Measurements from ENCODE around the gene MIPOL1. TPM values are rescaled to one million over a fixed set of nuclear protein-coding genes. Genes with fewer than 3 reads are reported as not detected.
A peak's percentile ranks its signal among the peaks of the same experiment; 100 is the strongest.

The MIPOL1 gene
- 12.1 and 13.1 TPM in 2 replicates for total RNA-seq (2021)
- Bru-seq, nascent RNA: percentile 58 among the genes with signal in this experiment
- percentile 63 among the genes with signal in this experiment for BruChase-seq, experiment 1, labeled RNA remaining after a 2-hour chase
- BruChase-seq, experiment 2, labeled RNA remaining after a 6-hour chase: percentile 44 among the genes with signal in this experiment
- long read RNA-seq, partial matches to known transcripts: 0 of 8 reads
- long read RNA-seq, other reads (novel, unspliced or antisense): 8 of 8 reads

GRCh38 chr14:37197421-37198272, at the start of gene MIPOL1:
TSS of gene MIPOL1 (plus strand) at chr14:37197937. CDS start at chr14:37247889, 49,952 bp downstream.
- peak; percentile 63 to 86 for DNase-seq

GRCh38 chr14:37150414-37150813, 47.3 kb upstream of the MIPOL1 start:
- no peak for DNase-seq
- Histone ChIP-seq H2AFZ (no peak overlapping the region), H3K79me2 (ENCODE audit: low read depth) (no peaks in the 10 kb centered on the region), H3K4me2 (no peak overlapping the region), H3K27ac (no peak overlapping the region), H4K20me1 (ENCODE audit: insufficient read depth) (no peaks in the 10 kb centered on the region), H3K9me3 (ENCODE audit: insufficient read depth, low read depth) (no peaks in the 10 kb centered on the region), H3F3A (ENCODE audit: insufficient read depth, low read depth) (no peaks in the 10 kb centered on the region), H3K27me3 (ENCODE audit: insufficient read depth, low read depth) (no peaks in the 10 kb centered on the region), H3K36me3 (ENCODE audit: low read depth) (no peaks in the 10 kb centered on the region), H3K4me3 (no peak overlapping the region), H3K4me1 (replicated peaks; ENCODE audit: insufficient read depth) (no peaks in the 10 kb centered on the region), H3K9me2 (ENCODE audit: insufficient read depth) (no peaks in the 10 kb centered on the region)
- TF ChIP-seq CTCF (conservative IDR thresholded peaks at IDR 0.05) (peak; percentile 79), EZH2 (IDR thresholded peaks at IDR 0.05; ENCODE audit: low read depth) (no peak)
- BruUV-seq (replicated peaks): no TSS peak
- intact Hi-C loops (cut with micrococcal nuclease; ENCODE audit: unreplicated experiment): loop anchor here (2.0 to 5.0 kb wide), 3 partner anchors 82 to 1078 kb away; no protein-coding TSS in a partner anchor
- POLR2A ChIA-PET (ENCODE audit: unreplicated experiment): no interaction called here
- CTCF ChIA-PET: interaction anchor here (1.0 to 1.6 kb wide), 5 partner anchors 21 to 1079 kb away, joined by 3 to 7 read pairs (median 3); no protein-coding TSS in a partner anchor

More at GRCh38 chr14:37197421-37198272, at the start of gene MIPOL1:
- H3K27me3 ChIP-seq (ENCODE audit: insufficient read depth, low read depth): no peaks in the 10 kb centered on the region
- peak within 1 kb of the TSS; percentile 74 for H3K27ac ChIP-seq
- intact Hi-C loops (cut with micrococcal nuclease; ENCODE audit: unreplicated experiment): loop anchor here (2.0 kb wide), 1 partner anchor 25 kb away; the partner anchor contains the start of gene SLC25A21
- CTCF ChIA-PET: no interaction called here
- peak within 1 kb of the TSS; percentile 90 for H3K4me2 ChIP-seq
- no peaks in the 10 kb centered on the region for H4K20me1 ChIP-seq (ENCODE audit: insufficient read depth)
- peak within 1 kb of the TSS; percentile 88 for H2AFZ ChIP-seq
- TF ChIP-seq EZH2 (IDR thresholded peaks at IDR 0.05; ENCODE audit: low read depth): no peak
- no peak for TF ChIP-seq CTCF (conservative IDR thresholded peaks at IDR 0.05)
- peaks cover 7% of the 10 kb centered on the region; the same call in 1 of the 2 replicates for H3K79me2 ChIP-seq (ENCODE audit: low read depth)
- POLR2A ChIA-PET (ENCODE audit: unreplicated experiment): interaction anchor here (0.6 kb wide), 2 partner anchors 389 to 1202 kb away, joined by 3 to 4 read pairs; no protein-coding TSS in a partner anchor
- no peaks in the 10 kb centered on the region for H3K9me2 ChIP-seq (ENCODE audit: insufficient read depth)
- TSS peak; percentile 98 for BruUV-seq (replicated peaks)
- H3K4me1 ChIP-seq (replicated peaks; ENCODE audit: insufficient read depth): peaks cover 8% of the 10 kb centered on the region; the same call in 1 of the 2 replicates
- H3K9me3 ChIP-seq (ENCODE audit: insufficient read depth, low read depth): no peaks in the 10 kb centered on the region
- H3F3A ChIP-seq (ENCODE audit: insufficient read depth, low read depth): no peaks in the 10 kb centered on the region
- peak within 1 kb of the TSS; percentile 67 for H3K4me3 ChIP-seq
- no peaks in the 10 kb centered on the region for H3K36me3 ChIP-seq (ENCODE audit: low read depth)

DNA sequence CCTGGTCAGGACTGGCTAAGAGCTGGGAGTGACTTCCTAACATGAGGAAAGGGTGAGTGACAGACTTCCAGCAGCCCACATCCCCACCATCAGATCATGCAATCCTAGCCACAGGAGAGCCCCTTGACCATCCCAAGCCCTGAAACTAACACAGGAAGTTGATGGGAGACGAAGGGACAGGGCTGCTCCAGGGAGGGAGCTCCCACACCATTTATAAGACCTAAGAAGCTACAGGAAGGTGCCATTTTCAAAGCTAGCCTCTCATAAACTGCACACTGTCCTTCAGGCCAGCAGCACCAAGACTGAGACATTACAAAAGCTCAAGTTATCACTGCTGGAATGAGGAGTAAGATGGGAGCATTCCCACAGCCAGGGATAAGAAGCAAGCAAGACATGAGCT, 44.7 kb upstream of the MIPOL1 start:
- no TSS peak for BruUV-seq (replicated peaks)
- H3K9me2 ChIP-seq (ENCODE audit: insufficient read depth): no peaks in the 10 kb centered on the region
- no peak overlapping the region for H2AFZ ChIP-seq
- TF ChIP-seq CTCF (conservative IDR thresholded peaks at IDR 0.05) (no peak), EZH2 (IDR thresholded peaks at IDR 0.05; ENCODE audit: low read depth) (no peak)
- H3K4me3 ChIP-seq: no peak overlapping the region
- H3K27ac ChIP-seq: no peak overlapping the region
- H3K9me3 ChIP-seq (ENCODE audit: insufficient read depth, low read depth): no peaks in the 10 kb centered on the region
- no peaks in the 10 kb centered on the region for H3F3A ChIP-seq (ENCODE audit: insufficient read depth, low read depth)
- H3K4me1 ChIP-seq (replicated peaks; ENCODE audit: insufficient read depth): no peaks in the 10 kb centered on the region
- no peaks in the 10 kb centered on the region for H4K20me1 ChIP-seq (ENCODE audit: insufficient read depth)
- H3K79me2 ChIP-seq (ENCODE audit: low read depth): no peaks in the 10 kb centered on the region
- no peaks in the 10 kb centered on the region for H3K27me3 ChIP-seq (ENCODE audit: insufficient read depth, low read depth)
- ChIA-PET POLR2A (ENCODE audit: unreplicated experiment) (no interaction called here), CTCF (no interaction called here)
- H3K36me3 ChIP-seq (ENCODE audit: low read depth): no peaks in the 10 kb centered on the region
- no peak overlapping the region for H3K4me2 ChIP-seq
- no peak for DNase-seq
- intact Hi-C loops (cut with micrococcal nuclease; ENCODE audit: unreplicated experiment): loop anchor here (5.0 kb wide), 1 partner anchor 1081 kb away; no protein-coding TSS in a partner anchor
